GM12864 (cell line): Measurements from ENCODE around the gene EEFSEC.

Experiments used
- DNase-seq: peaks from one replicate; pipeline ENCODE4 v3.0.0-alpha.2; 2011; ENCODE audit warnings: low read depth
- H3K4me3 ChIP-seq: 2 replicates; pipeline ENCODE4 v1.5.1; 2011; ENCODE audit warnings: mild to moderate bottlenecking, low read depth, low read length, control low read depth
- TF ChIP-seq, protein P1 (sequence below): IDR thresholded peaks from 2 replicates; pipeline ENCODE4 v1.5.1; 2011; ENCODE audit warnings: low read depth, mild to moderate bottlenecking, moderate library complexity, low read length, control low read depth, inconsistent platforms; ENCODE audit errors: missing control alignments

Gene EEFSEC

DNA sequence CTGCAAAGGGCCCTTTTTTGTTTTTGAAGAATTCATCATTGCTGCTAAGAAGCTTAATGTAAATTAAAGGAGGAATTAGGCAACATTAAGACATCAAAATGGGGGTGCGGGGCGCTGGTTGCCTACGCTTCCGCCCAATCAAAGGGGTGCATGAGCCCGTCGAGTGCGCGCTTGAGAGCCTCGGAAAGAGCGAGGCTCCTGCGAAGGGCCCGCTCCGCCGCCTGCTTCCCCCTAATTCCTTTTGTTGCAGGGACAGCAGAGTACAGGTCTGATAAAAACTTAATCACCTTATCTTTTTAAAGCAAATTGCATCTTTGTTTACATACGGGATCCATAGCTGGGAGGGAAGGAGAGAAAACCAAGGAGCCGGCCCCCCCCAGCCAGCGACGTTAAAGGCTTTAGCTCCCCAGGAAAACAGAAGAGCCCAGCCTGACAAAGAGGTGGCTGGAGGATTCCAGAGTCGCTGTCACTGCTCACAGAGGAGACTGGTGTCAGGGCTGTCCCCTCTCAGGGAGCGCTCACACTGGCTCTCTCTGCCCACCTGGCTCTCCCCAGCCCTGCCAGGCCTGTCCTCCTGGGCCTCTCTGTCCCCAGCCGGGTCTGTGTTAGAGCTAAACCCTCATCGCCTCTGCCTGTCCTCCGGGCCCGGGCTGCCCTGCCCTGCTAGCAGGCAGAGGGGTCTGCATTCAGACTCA is 246.1 kb downstream of the EEFSEC start:
- DNase-seq: no peak
- H3K4me3 ChIP-seq: no peak overlapping the region
- TF ChIP-seq, protein P1, sequence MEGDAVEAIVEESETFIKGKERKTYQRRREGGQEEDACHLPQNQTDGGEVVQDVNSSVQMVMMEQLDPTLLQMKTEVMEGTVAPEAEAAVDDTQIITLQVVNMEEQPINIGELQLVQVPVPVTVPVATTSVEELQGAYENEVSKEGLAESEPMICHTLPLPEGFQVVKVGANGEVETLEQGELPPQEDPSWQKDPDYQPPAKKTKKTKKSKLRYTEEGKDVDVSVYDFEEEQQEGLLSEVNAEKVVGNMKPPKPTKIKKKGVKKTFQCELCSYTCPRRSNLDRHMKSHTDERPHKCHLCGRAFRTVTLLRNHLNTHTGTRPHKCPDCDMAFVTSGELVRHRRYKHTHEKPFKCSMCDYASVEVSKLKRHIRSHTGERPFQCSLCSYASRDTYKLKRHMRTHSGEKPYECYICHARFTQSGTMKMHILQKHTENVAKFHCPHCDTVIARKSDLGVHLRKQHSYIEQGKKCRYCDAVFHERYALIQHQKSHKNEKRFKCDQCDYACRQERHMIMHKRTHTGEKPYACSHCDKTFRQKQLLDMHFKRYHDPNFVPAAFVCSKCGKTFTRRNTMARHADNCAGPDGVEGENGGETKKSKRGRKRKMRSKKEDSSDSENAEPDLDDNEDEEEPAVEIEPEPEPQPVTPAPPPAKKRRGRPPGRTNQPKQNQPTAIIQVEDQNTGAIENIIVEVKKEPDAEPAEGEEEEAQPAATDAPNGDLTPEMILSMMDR: no peak

DNA sequence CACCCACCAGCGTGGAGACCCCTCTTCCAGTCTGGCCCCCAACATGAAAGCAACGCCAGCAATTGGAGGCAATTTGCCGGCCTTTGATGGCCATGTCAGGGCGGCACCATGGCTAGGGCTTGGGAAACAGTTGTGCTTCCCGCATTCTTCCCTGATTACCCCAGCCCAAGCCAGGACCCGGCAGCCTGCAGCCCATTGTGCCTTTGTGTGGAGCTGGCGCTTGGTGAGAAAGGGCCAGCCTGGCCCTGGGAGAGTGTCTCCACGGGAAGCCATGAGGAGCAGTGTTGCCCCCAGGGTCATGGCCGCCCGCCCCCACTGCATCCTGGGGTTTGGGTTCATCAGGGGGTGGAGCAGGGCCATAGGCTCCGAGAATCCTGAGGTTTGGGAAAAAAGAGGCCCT is 247.4 kb downstream of the EEFSEC start:
- TF ChIP-seq, protein P1: no peak
- no peak for DNase-seq
- H3K4me3 ChIP-seq: no peak overlapping the region

DNA sequence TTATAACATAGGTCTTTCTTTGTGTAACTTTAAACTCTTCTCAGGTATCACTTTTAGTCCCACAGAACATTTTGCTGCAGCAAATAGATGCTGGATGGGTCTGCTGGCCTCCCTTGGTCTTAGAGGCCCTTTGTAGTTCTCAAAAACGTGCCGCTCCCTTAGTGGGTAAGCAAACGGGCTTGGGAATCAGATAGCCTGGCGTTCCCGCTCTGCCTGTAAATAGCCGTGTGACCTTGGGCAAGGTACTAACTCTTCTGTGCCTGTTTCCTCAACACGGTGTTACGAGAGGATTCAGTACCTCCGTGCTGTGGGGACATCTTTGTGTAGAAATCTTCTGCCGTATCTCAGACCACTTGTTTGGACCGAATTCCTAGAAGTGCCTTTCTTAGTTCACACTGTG is 249.0 kb downstream of the EEFSEC start:
- TF ChIP-seq, protein P1: no peak
- DNase-seq: no peak
- H3K4me3 ChIP-seq: no peak overlapping the region

DNA sequence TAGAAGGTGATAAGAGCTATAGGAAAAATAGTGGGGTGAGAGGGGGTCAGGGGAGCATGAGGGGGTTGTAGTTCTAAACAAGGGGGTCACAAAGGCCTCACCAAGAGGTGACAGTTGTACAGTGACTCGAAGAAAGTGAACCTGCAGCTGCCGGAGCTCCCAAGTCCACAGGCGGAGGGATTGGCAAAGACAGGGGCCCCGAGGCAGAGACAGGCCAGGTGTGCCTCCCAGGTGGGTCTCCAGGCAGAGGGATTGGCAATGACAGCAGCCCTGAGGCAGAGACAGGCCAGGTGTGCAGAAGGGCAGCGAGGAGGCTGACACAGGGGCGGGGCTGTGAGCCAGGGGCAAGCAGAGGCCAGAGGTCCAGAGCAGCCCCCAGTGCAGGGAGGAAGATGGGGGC is 249.7 kb downstream of the EEFSEC start:
- TF ChIP-seq, protein P1: no peak
- DNase-seq: no peak
- H3K4me3 ChIP-seq: no peak overlapping the region

DNA sequence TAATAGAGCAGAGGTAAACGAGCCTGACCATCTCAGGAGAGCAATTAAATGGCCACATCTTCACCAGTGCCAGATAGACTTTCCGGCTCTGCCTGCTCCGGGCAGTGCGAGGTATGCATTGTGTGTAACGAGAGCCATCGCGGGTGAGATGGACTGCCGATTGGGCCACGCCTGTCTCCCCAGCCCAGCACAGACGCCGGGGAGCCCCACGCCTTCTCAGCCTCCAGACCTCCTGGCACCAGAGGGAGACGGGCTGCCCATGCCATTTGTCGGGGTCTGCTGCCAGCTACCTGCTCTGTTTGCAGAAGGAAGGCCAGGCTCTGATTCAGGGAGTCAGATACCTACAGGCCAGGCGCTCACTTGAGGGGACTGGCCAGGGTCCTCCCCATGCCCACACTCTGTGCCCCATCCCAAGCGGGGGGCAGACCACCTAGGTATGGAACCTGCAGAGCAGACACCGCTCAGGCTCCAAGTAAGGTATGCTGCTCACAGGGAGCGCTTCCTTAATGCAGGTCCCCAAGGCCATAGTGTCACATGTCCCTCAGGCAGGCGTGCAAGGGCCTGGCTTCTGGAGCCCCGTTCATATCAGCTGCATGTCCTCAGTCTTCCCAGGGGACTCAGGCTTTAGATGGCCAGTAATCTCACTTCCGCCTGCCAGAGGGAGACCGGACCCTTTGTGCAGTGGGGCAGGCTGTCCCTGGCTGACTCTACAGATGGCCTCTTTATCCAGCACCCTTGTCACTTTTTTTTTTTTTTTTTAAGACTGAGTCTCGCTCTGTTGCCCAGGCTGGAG is 251.2 kb downstream of the EEFSEC start:
- TF ChIP-seq, protein P1: no peak
- no peak for DNase-seq
- no peak overlapping the region for H3K4me3 ChIP-seq

DNA sequence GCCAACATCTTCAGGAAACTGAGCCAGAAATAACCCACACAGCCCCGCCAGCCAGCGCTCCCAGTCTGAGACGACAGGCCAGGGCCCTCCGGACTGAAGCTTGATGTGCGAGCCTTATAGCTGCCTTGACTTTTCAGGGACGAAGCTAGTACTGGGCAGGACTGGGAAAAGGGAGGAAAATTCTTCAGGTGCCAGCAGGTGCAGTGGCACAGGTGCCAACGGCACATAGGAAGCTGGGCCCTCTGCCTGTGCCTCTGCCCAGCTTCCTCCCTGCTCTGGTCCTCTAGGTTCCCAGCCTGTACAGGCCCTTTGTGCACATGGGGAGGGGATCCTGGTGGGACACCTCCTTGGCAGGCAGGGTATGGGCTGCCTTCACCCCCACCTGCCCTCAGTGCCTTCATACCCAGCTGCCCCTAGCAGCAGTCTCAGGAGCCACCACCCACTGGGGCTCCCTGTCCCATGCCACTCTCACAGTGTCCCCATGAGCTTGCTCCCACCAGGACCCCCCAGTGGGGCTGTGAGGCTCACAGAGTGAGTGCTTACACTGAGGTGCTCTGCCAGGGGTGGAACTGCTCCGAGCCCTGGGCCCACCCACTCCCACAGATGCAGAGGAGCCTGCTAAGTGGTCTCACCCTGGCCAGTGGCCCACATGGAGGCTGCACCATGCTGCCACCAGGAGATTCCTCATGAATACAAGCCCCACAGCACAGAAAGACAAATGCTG is 252.4 kb downstream of the EEFSEC start:
- TF ChIP-seq, protein P1: no peak

More for the DNA sequence above, 252.4 kb downstream of the EEFSEC start:
- DNase-seq: no peak
- no peak overlapping the region for H3K4me3 ChIP-seq
